Measurements from ENCODE around the gene MED28.

DNA sequence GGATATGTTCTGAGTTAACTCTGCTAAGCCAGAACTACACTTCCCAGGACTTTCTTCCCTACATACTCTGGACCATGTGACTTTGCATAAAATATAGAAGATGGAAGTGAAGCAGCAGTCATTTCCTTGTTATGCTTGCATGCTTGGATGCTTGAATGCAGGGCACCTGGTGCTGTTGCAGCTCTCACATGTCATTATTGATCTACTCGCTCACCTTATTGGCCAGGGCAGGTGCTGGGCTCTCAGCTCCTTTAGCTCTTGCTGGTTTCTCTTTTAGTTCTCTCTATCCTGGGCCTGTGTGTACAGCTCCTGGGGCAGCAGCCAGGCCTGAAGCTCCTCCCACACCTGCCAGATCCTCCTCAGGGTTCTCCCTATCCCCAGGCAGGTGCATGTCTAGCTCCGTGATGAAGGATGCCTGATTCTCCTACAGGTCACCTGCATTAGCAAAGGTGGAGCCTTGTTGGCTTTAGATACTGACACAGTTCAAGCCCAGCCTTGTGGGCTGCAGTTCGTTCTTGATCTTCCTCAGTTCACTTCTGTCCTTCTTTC, 53.3 kb downstream of the MED28 start:
- TF ChIP-seq, protein P1, sequence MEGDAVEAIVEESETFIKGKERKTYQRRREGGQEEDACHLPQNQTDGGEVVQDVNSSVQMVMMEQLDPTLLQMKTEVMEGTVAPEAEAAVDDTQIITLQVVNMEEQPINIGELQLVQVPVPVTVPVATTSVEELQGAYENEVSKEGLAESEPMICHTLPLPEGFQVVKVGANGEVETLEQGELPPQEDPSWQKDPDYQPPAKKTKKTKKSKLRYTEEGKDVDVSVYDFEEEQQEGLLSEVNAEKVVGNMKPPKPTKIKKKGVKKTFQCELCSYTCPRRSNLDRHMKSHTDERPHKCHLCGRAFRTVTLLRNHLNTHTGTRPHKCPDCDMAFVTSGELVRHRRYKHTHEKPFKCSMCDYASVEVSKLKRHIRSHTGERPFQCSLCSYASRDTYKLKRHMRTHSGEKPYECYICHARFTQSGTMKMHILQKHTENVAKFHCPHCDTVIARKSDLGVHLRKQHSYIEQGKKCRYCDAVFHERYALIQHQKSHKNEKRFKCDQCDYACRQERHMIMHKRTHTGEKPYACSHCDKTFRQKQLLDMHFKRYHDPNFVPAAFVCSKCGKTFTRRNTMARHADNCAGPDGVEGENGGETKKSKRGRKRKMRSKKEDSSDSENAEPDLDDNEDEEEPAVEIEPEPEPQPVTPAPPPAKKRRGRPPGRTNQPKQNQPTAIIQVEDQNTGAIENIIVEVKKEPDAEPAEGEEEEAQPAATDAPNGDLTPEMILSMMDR (conservative IDR thresholded peaks at IDR 0.05; ENCODE audit: low read length) = no peak
- TF ChIP-seq EZH2phosphoT487 (IDR thresholded peaks at IDR 0.05; ENCODE audit: borderline replicate concordance) = no peak
